HPDE6-E6E7 (cell line): ENCODE data around the gene STK39.
A peak's percentile ranks its signal among the peaks of the same experiment; 100 is the strongest.
"Not testable (repeated sequence)": the region's sequence is repeated elsewhere in the genome, so short reads cannot be mapped to it uniquely, and the experiment has no call there.

Experiments
- DNase-seq: peaks from one replicate; pipeline ENCODE4 v3.0.0; 2011; ENCODE audit warnings: missing footprints; ENCODE audit errors: extremely low spot score

Gene STK39

DNA sequence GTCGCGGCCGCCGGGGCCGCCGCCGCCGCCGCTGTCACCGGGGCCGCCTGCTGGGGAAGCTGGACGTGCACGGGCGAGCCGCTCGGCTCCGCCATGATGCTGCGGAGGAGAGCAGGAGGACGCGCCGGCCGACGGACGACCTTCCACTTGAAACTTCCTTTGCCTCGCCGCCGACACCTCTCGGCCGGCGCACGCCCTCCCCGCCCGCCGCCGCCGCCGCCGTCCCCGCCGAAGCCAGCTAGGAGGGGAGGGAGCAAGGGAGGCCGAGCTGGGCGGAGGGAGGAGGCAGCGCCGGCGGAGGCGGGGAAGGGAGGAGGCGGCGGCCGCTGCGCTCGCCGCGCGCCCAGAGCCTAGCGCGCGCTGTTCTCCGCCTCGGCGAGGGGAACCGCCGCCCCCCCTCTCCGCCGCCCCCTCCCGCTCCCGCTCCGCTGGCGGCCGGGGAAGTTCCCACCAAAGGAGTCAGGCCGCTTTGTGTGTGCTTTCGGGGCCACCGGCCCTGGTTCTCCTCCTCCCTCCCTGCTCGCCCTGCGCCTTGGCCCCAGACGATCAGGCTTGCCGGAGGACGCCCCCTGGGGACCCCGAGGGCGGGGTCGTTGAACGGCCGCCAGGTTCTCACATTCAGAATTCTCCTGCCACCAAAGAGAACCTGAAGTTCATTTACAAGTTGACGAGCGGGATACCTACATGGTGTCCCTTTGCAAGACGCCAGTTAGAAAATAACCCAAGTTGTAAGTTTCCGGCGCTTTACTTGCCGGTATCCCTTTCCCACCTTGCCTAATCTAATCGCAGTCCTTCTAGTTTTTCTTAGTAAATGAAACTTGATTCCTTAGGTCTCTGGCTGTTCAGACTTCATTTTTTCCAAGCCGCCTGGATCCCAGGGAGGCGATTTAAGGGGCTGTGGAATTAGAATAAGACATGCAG is at the start of gene STK39:
STK39 (minus strand) TSS at position 255 of the 921 bp plus-strand sequence; CDS start at position 95, 160 bp downstream.
- peak; percentile 44 for DNase-seq

DNA sequence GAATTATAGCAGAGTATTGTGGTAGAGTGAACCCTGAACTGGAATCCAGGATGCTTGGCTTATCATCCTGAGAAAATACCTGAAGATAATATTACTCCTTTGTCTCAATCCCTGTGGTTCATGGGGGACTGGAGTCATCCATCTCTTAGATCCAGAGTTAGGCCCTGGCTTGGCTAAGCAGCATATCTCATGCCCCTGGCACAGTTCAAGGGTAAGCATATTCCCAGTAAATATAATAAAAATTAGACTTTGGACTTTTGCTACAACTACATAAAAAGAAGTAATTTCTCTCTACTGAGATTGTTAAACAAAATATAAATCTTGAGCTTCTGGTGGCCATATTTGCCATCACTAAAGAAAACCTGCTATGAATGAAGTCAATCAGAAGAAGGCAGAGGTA is 47.7 kb upstream of the STK39 start:
- DNase-seq = no peak

DNA sequence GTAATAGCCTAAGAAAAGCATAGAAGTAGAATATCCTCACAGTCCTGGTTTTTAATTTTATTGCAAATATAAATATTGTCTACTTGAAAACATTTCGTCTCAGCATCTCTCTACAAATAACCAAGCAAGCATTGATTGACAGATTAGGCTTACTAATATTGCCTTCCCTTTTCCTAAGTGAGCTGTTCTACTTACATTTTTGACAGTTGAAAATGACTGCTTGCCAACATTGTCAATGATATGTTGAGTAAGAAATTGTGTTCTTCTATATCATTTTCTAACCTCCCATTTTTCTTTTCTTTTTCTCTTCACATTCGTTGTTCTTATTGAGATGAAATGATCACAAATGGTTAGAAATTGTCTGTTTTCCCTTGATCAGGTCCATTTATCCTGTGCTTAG is 47.0 kb upstream of the STK39 start:
- no peak for DNase-seq

DNA sequence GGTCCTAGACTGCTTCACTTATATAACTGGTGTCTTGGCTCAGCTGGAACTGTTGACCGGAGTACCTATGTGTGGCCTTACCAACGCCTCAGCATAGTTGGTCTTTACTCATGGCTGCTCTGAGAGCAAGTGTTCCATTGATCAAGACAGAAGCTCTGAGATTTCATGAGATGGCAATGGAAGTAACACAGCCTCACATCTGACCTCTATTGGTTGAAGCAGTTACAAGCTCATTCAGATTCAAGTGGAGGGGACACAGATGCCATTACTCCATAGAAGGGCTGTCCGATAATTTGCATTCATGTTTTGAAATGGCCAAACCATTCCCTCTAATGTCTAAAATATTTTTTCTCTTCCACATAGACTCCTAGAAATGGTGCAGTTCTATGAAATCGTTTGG is 46.4 kb upstream of the STK39 start:
- DNase-seq = no peak

- DNase-seq = no peak
Observed at GRCh38 chr2:168290391-168290790, 43.0 kb upstream of the STK39 start.

DNA sequence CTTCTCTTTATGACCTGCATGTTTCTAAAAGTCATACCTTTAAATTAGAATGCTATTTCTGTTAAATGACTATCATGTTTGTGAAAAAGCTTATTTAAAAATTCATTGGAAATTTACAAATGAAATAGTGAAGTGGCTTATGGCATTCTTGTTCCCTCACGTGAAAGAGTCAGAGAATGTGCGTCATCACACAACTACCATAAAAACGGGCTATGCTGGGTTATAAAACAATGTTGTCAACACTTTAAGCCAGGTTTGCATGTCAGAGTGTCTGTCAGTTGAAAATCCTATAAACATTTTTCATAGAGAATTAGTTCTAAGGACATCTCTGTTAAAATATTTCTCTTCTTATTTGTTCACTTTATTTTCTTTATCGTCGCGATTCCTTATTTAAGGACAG is 42.5 kb upstream of the STK39 start:
- no peak for DNase-seq

- no peak for DNase-seq
Observed at GRCh38 chr2:168286535-168286934, 39.1 kb upstream of the STK39 start.

DNA sequence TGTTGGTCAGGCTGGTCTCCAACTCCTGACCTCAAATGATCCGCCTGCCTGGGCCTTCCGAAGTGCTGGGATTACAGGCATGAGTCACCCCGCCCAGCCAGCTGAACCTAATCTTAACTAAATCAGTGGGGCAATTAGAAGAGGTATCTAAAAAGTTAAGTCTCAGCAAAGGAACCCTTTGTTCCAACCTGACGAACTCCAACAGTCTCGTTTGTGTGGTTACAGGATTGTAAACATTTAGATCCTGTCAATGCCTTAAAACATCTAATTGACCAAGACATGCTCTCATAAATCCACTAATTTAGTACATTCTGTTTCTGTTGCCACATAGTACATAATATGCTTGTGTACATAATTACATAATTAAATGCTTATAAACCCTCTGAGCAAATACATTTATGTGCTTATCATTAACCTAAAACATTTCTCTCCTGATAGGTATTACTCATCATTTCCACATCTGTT is 31.1 kb upstream of the STK39 start:
- DNase-seq = no peak

- DNase-seq = no peak
Observed at GRCh38 chr2:168277276-168277675, 29.9 kb upstream of the STK39 start.

GRCh38 chr2:168272225-168272624 is 24.8 kb upstream of the STK39 start:
- no peak for DNase-seq

DNA sequence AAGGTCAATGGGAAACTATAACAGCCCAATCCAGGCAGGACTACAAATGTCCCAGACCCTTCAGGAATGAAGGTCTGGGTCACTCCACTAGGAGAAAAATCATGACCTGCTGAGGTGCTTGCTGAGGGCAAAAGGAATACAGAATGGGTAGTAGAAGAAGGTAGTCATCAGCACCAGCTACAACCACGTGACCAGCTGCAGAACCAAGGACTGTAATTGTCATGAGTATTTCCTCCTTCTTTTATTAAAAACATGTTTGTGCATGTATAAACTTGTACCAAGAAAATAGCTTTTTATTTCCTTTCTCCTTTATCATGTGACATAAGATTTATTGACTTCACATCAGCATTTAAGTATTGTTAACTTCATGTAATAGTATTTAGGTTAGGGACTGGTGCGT is 15.5 kb upstream of the STK39 start:
- not testable (repeated sequence) for DNase-seq

- no peak for DNase-seq
Observed at GRCh38 chr2:168256448-168256847, 9.1 kb upstream of the STK39 start.

- DNase-seq = no peak
Observed at GRCh38 chr2:168255866-168256265, 8.5 kb upstream of the STK39 start.

- DNase-seq = no peak
Observed at GRCh38 chr2:168255103-168255502, 7.7 kb upstream of the STK39 start.

DNA sequence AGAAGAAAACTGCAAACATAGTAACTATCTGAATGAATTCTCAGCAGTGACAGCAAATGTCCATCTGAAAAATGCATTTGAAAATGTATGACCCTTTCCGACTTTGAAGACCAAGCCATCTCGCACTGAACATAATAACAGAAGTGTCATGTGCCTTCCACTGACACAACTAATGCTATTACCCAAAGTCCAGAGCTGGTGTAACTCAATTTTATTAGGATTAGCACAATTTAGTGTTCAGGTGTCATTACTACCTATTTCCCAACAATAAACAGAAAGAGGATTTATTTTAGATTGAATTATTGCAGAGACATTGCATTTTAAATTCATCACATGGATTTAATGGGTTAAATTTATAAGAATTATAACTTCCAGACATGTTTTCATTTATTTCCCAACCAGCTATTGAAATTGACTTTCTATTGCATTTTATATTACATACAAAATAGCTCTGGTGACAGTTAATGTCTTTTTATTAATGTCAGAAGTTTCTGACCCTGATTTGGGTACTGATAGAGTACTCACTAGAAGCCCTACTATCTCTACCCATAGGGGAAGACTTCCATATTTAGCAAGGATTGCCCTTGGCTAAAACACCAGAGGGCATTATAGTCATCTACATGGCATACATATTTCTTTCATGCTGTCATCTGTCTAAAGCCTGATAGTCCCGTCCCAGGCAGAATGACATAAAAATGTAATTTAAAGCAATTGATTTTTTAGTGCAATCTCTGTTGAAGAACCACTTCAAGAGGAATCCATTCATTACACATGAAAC is 7.0 kb upstream of the STK39 start:
- no peak for DNase-seq

DNA sequence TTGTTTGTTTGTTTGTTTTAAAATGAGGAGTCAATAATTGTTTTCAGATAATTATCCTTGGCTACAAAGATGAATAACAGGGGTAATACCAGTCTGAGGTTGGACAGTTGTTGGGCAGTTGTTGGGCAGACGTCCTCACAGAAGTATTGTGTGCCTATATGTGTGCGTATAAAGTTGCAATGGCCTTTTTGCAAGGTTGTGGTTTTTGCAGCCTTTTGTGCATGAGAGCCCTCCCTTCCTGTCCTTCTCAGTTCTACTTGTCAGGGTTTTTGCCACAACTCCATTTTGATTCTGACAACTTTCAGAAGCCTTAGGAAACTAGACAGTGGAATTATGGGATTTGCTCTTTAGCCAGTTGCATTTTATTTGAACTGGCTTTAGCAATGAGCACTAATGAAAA is 6.0 kb upstream of the STK39 start:
- DNase-seq = no peak

- no peak for DNase-seq
Observed at GRCh38 chr2:168252976-168253375, 5.6 kb upstream of the STK39 start.

GRCh38 chr2:168246483-168247340 is 683 bp downstream of the STK39 start:
- DNase-seq = peak; percentile 48

DNA sequence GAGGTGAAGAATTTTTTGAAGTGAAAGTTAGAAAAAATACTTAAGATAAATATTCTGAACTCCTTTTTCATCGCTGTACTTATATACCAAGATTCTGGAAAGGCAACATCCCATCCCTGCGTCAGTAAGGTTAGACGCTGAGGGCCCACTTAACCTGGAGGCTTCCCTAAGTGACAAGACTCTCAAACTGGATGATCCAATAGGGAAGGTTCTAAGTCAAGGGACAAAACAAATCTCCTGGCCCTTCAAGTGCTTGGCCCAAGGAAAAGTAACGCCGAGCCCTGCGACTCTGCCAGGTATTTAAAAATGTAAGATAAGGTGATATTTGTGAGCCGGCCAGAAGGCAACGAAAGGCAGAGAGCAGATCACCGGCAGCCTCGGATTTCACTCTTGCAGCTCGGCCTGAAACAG is 1.3 kb downstream of the STK39 start:
- no peak for DNase-seq

- no peak for DNase-seq
Observed at GRCh38 chr2:168245074-168245825, 2.1 kb downstream of the STK39 start.

DNA sequence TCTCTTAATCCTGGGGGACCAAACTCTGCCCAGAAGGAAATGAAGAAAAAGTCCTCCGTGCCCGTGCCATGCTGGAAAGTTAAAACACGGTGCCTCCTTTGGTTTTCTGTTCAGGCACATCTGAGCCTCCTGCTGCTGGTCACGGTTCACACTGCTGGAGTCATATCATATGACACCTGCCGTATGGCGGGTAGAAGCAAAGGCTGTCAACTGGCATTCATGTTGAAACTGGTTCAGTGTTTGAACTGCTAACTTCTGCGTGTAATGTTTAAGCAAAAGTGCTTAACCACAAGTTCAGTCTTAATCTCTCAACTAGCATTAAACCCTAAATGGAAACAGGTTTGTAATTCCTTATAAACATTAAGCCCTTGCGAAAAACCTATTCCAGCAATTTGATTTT is 3.1 kb downstream of the STK39 start:
- peak; percentile 69 for DNase-seq
